Stimulated activated naive CD4-positive, alpha-beta T cell (primary cell): Measurements from ENCODE around the gene FES.
"Not testable (repeated sequence)": the region's sequence is repeated elsewhere in the genome, so short reads cannot be mapped to it uniquely, and the experiment has no call there.

Experiments
- DNase-seq, 6 experiments: peaks; one replicate each; lab custom pipeline; 2025; lab: John Stamatoyannopoulos, UW

FES gene

GRCh38 chr15:90860942-90861675 is 23.2 kb upstream of the FES start:
- DNase-seq = no peak

GRCh38 chr15:90862487-90862886 is 21.8 kb upstream of the FES start:
- no peak for DNase-seq

GRCh38 chr15:90862964-90863778 is 21.1 kb upstream of the FES start:
- no peak for DNase-seq

DNA sequence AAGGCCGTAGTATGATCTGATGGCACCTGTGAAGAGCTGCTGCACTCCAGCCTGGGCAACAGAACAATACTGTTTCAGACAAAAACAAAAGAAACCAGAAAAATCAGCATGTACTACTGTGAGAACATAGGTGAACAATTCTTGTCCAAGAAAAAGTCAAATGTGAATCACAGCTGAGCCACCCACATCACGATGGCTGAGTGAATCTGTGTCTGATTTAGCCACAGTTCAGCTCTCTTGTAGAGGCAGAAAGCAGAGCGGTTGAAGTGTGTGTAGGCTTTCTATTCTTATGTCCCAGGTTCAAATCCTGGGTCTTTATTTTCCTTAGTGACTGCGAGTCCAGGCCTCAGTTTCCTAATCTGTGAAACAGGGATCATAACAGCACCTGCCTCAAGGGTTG is 20.3 kb upstream of the FES start:
- DNase-seq = no peak

DNA sequence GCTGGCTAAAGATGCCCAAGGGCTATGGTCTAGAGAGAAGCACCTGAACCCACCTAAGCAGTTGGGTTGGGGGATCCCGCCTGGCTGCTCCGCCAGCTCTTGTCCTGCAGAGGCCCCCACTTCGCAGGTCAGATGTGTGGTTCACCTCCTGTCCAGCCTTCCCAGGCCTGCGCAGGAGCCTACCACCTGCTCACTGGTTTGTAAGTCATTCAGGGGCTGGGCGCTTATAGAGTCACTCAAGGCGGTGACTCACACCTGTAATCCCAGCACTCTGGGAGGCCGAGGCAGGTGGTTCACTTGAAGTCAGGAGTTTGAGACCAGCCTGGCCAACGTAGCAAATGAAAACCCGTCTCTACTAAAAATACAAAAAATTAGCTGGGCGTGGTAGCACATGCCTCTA is 19.8 kb upstream of the FES start:
- no peak for DNase-seq

DNA sequence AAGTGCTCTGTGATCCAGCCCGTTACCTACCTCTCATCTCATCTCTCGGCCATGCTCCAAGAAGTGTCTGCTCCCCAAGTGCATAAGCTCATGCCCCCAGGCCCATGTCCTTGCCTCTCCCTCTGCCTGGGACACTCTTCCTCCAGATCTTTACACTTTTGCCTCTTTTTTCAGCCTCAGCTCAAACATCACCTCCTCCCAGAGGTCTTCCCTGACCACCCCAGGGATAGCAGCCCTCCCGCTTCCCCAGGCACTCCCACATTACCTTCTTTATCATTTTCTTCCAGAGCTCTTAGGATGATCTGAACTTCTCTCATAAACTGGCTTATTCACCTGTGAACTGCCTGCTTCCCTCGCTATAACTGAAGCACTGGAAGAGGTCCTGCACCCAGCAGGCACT is 18.6 kb upstream of the FES start:
- DNase-seq = no peak

- no peak for DNase-seq
Measured at GRCh38 chr15:90866161-90866715, 18.1 kb upstream of the FES start.

DNA sequence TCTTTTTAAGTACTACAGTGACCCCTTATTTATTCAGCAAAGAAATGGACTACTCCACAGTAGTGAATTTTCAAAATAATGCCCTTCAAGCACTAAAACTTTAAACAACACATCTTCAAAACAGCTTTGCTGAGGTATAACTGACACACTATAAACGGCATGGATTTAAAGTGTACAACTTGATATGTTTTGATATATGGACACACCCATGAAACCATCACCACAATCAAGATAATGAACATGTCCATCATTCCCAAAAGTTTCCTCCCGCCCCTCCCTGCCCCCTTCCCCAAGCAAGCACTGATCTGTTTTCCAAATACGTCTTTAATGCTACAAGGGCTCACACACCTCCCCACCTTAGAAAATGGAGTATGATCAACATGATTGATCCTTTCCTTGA is 17.5 kb upstream of the FES start:
- no peak for DNase-seq

DNA sequence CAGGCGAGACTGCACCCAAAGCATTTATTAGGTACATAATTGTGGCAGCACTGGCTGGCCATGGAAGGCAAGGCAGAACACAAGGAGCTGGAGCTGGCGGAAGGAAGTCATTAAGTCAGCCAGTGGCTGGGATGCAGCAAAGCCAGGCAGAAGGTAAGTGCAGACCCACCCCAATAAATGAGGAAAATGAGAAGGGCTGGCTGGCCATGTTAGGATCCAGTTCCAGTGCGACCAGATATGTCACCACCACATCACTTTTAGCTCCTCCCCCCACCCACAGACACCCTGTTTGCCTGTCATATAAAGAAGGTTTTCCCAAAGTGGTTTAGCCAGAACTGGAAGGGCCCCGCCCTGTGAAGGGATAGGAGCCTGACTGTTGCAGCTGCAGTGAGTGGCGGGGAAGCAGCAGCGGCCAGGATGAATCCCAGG is 16.0 kb upstream of the FES start, which contains the start of gene FURIN:
Gene FURIN, plus strand, starts transcription at position 328 of the 429 bp plus-strand sequence. CDS start 7,153 bp downstream, outside the sequence.
- no peak for DNase-seq

DNA sequence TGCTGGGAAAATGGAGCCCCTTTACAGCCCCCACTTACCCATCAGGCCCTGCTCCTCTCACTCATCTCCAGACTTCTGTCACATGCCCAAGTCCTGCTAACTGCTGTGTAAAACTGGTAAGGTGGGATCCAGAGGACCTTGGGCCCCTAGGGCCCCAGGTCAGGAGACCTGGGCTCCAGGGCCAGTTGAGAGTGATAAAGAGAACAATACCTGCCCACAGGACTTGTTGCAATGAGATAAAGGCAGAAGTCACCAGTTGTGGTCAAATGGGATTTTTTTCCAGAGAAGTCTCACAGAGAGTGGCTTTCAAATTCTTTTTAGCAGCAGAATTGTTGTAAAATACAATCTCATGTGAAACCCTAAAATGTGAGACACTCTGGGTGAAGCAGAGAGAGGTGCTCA is 15.2 kb upstream of the FES start:
- DNase-seq = no peak

DNA sequence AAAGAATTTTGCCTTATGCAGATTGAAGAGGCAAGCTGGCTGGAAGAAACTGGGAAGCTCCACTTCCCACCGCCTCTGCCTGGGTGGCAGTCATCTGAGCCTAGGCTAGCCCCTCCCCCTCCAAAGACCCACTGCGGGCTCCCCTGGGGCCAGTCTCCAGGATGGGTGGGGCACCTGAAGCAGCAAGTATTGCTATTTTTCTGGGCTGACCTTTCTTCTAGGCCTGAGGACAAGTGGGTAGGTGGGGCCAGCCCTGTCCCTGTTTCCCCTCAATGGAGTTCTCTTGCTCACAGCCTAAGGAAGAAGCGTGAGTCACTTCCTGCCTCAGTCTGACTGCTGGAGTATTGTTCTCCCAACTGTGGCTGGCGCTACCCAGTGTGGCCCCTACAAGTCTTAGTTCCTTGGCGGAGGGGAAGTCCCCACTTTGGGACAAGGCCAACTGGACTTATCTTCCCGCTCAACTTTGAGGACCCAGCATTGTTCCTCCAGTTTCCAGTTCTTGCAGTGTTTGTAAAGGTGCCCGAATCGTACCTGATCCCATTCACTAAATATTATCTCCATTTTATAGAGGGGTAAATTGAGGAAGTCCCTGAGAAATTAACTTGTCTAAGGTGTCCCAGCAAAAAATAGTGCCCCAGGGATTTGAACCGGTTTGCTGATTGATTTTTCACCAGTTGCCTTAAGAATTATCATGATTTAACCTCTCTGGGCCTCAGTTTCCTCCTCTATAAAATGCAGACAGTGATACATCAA is 14.5 kb upstream of the FES start:
- peak in 1 of 6 experiments; percentile 9 for DNase-seq

- peak in 1 of 6 experiments; percentile 36 for DNase-seq
Measured at GRCh38 chr15:90870354-90871138, 13.8 kb upstream of the FES start.

- DNase-seq = peak; percentile 12 to 62 (median 41)
Measured at GRCh38 chr15:90871139-90871715, 13.1 kb upstream of the FES start.

DNA sequence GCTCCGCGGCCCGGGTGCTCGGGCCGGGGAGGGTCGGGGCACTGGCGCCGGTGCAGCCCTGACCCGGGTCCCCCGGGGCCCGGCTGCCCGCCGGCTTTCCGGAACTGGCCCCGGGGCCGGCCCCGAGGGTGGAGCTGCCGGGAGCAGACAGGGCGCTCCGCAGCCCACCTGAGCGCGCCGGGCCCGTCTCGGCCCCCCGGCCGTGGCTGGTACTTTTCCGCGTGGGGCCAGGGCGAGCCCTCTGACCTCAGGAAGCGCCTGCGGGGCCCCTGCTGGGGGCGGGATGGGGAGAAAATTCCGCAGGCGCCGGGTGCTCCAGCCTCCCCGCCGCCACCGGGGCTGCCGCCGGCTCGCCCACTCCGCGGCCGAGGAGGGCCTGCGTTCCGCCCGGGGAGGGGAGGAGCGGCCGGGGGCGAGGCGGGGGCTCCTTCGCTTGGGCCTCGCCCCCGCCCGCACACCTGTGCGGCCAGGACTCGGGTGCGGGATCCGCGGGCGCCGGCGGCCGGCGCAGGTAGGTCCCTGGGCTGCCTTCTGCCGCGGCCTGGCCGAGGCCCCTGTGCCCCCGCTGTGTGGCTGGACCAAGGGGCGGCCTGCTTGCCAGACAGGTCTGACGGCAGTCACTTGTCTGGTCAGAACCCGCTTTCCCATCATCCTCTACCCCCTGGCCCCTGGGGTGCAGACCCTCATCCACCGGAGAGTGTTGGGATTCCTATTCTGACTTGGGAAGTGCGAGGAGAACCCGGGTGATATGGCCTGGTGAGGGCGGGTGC is 12.4 kb upstream of the FES start:
- peak in 1 of 6 experiments; percentile 24 for DNase-seq

GRCh38 chr15:90872486-90873184 is 11.7 kb upstream of the FES start:
- no peak for DNase-seq

DNA sequence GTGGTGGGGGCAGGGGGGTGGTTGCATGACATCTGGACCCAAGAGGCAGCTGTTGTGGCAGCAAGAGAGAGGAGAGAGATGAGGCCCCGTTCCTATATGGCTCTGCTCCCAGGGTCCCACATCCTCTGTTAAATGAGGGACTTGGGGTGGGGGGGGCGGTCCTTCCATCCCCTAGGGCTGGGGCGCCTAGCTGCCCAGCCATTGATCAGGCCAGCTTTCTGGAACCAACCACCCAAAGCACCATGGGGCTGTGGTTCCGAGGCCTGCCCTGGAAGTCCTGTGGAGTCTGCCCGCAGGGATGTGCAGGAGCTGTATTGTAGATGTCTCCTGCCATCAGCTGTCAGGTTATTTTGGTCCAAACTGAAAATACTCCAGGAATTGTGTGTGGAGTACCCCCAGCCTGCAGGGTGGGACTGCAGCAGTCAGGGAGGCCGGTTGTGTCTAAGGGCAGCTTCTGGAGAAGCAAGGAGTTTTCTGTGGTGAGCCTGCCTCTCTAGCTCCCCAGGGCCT is 10.8 kb upstream of the FES start:
- no peak for DNase-seq

DNA sequence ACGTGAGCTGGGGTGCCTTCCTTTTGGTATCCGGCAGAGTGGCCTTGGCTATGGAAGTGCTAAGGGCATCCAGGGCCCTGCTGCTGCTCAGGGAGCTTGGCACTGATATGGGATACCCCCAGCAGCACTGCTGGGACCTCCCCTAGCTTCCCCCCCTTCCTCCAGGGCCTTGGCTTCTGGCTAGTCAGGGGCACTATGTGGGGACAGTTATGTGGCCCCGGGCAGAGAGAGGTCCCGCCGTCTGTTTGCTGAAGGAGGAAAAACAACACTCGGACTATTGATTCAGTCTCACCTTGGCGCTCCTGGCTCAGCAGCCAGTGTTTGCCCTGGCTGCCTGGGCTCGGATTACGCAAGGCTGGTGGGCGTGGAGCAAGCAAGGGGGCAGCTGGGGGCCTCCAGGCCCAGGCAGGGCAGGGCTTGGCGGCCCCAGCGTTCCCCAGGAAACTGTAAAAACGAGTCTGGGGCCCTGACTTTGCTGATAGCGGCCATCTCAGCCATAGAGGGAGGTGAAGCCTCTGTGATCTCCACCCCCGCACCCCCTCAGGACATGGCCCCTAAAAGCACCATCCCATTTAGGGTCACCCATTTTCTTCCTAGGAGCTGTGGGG is 10.2 kb upstream of the FES start:
- DNase-seq = no peak

DNA sequence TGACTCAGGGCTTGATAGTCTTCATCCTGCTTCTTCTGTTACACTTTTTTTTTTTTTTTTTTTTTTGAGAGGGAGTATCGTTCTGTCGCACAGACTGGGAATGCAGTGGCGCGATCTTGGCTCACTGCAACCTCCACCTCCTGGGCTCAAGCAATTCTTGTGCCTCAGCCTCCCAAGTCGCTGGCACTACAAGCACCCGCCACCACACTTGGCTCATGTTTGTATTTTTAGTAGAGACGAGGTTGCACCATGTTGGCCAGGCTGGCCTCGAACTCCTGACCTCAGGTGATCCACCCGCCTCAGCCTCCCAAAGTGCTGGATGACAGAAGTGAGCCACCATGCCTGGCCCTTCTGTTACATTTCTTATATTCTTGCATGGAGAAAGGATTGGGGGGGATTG is 9.3 kb upstream of the FES start:
- not testable (repeated sequence) for DNase-seq

DNA sequence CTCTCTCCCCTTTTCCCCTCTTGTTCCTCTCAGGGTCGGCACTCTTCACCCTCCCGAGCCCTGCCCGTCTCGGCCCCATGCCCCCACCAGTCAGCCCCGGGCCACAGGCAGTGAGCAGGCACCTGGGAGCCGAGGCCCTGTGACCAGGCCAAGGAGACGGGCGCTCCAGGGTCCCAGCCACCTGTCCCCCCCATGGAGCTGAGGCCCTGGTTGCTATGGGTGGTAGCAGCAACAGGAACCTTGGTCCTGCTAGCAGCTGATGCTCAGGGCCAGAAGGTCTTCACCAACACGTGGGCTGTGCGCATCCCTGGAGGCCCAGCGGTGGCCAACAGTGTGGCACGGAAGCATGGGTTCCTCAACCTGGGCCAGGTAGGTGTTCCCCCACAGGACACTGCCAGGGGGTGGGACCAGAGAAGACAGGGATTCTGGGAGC is 8.7 kb upstream of the FES start:
- DNase-seq = no peak
